Effector CD8-positive, alpha-beta T cell (primary cell): ENCODE results near the gene RACK1.
"Not testable (repeated sequence)": the region's sequence is repeated elsewhere in the genome, so short reads cannot be mapped to it uniquely, and the experiment has no call there.

Experiments used
- DNase-seq: peaks from one replicate; lab custom pipeline; 2025; lab: John Stamatoyannopoulos, UW
- total RNA-seq, 4 experiments: gene quantifications; one replicate each; lab custom pipeline; 2026; lab: John Stamatoyannopoulos, UW

Gene RACK1
- total RNA-seq: 1,047 to 1,835 (median 1,198) reads per million in 4 experiments

DNA sequence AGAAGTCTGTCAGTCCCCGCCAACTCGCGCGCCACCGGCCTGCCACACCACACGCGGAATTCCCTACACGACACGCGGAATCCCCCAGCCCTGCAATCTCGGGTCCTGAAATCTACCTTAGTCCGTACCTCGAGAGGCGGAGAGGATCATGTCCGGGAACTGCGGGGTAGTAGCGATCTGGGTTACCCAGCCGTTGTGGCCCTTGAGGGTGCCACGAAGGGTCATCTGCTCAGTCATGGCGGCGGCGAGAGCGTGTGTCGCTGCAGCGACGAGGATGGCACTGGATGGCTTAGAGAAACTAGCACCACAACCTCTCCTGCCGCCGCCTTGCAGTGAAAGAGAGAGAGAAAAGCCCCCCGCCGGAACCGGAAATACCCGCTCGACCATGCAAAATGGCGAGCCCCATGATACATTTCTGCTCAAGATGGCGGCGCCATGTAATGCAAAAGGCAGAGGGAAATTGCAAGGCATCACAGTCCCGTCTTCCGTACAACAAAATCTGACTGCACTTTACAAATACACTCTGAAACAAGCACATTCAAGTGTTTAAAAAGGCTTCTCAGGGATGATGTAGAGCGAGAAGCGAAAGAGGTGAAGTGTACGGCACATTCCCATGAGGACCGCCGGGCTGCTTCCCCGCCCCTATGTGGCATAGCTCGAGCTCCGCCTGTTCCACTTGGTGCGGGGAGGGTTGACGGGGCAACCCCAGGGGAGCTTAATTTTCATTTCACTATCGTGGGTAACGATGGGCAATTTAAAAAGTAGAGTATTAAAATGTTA, at the start of gene RACK1:
RACK1 (minus strand) TSS at position 343 of the 780 bp plus-strand sequence; CDS start at position 237, 106 bp downstream.
- DNase-seq: no peak

DNA sequence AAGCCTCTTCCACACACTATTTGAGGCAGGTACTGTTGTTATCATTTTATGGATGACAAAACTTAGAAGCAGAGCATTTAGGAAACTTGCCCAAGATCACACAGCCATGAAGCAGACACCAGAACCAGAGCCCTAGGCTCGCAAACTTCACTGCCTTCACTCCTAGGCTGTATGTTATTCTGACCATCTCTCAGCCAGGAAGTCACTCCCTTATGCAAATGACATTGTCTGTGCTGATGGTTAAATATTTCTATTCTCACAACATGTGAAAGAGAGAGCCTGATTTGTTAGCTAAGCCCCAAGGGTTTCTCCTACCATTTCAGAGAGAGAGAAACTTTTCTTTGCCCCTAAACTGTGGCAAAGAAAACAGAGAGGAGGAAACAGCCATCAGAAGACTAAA, 43.6 kb upstream of the RACK1 start:
- not testable (repeated sequence) for DNase-seq

DNA sequence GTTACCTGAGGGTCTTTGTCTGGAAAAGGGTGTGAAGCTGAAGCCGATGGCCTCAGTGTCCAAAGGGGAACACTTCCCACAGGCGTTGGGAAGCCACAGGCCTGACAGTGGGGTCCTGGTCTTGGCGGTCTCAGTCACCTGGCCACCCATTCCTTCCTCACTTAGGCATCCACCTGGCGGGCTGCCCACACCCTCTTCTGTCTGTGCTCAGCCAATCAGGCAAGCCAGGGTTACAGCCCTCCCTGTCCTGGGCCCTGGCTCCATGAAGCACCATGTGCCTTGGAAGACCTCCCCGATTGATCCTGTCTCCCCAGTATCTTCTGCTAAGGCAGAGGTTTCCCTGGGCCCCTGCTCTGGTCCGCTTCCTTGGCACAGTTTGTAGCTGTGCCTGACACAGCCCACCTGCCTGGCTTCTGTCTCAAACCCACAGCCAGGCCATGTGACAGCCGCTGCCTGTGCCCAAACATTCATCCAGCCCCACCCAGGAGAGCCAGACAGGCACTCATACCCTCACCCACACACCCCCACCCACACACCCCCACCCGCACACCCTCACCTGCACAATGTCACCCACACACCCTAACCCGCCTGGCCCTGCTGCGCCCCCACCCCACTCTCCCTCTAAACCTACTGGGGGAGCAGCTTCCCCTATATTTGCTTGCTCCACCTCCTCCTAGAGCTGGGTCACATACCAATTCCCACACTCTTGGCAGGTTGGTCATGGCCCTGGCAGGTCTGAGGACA, 42.4 kb upstream of the RACK1 start:
- not testable (repeated sequence) for DNase-seq

DNA sequence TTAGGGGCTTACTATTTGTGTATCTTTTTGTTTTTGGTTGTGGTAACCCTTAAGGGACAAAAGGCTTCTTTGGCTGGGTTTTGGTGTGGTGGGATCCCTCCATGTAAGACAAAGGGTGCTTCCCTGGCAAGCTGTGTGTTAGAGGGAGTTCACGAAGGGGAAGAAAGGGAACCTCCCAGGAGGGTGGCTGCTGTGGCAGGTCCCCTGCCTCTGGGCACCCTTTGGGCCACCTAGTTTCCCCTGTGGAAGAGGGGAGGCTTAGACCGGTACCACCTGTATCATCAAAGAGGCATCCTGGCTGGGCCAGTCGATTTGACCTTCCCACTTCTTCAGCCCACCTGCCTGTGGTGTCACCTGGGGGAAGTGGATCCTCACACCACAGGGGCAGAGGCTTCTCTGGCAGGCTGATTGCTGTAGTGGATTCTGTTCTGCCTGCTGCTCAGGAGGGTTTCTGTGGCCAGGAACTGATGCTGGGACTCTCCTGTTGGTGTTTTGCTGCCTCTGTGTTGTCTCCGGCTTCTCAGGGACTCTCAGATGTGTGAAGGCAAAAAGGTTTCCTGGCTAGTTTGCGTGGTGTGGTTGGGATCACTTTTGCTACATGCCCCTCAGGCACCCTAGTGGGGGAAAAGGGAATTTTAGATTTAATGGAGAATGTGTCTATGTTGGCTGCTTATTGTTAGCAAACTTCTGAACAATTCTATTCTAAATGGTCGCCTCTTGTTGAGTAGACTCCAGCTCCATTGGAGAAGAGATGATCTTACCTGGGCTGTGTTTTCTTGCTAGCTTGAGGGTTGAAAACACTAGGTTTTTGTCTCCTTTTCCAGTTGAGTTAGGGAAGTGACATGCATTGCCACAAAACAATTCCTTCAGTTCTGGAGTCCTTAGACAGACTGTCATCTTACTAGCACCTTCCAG, 40.4 kb upstream of the RACK1 start:
- not testable (repeated sequence) for DNase-seq

DNA sequence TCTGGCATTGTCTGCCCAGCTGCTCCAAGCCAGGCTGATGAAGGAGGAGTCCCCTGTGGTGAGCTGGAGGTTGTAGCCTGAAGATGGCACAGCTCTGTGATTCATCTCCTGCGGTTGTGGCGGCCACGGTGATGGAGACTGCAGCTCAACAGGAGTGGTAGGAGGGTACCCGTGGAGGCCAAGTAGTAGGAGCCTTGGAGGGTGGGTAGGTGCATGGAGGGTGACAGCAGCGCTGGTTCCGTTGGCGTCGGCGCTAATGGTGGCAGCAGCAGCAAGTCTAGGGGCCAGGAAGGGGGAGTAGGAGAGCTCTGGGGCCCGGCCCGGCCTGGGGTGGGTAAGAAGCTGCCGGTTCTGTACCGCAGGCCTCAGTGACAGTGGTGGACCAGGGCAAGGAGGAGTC, 39.6 kb upstream of the RACK1 start:
- no peak for DNase-seq

DNA sequence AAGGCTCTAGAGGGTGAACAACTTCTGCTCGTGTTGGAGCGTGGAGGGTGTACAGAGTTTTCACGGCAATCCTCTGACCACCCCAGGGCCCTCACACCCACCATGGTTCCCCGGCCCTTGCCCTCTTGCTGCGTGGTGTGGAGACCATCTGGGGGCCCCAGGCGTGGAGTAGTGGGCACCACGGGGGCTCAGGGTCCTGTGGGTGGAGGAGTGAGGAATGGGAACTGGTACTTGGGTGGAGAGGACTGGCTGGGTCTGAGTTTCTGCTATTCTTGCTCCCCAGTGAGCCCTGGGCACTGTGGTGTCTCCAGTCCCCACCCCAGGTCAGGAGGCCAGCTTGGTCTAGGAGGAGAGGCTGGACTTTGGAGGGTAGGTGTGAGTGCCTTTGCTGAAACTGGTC, 39.2 kb upstream of the RACK1 start:
- DNase-seq: no peak

DNA sequence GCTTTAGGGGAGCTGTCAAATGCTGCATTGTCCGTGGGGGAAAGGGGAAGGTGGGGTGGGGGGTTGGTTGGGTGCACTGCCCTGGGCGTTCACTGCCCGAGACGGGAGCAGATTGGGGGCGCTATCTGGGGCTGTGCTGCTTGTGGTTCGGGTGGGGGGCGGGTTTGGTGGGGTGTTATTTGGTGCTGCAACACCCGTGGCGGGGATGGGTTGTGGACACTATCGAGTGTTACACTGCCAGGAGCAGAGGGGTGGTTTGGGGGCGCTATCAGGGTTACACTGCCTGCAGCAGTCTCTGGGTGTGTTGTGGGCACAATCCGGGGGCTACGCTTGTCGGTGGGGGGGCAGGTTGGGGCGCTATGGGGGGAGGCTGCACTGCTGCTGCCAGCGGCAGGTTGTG, 38.7 kb upstream of the RACK1 start:
- DNase-seq: not testable (repeated sequence)

DNA sequence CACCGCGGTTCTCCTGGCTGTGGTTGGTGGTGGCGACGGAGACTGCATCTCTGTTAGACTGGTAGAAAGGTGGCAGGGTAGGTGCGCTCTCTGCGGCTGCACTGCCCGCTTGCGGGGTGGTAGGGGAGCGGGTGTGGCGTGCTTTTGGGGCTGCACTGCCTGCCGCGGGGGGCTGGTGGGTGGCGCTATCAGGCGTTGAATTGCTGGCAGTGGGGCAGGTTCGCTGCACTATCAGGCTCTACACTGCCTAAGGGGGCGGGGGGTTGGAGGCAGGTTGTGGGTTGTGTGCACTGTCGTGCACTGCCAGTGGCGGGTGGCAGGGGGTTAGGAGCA, 38.2 kb upstream of the RACK1 start:
- no peak for DNase-seq

DNA sequence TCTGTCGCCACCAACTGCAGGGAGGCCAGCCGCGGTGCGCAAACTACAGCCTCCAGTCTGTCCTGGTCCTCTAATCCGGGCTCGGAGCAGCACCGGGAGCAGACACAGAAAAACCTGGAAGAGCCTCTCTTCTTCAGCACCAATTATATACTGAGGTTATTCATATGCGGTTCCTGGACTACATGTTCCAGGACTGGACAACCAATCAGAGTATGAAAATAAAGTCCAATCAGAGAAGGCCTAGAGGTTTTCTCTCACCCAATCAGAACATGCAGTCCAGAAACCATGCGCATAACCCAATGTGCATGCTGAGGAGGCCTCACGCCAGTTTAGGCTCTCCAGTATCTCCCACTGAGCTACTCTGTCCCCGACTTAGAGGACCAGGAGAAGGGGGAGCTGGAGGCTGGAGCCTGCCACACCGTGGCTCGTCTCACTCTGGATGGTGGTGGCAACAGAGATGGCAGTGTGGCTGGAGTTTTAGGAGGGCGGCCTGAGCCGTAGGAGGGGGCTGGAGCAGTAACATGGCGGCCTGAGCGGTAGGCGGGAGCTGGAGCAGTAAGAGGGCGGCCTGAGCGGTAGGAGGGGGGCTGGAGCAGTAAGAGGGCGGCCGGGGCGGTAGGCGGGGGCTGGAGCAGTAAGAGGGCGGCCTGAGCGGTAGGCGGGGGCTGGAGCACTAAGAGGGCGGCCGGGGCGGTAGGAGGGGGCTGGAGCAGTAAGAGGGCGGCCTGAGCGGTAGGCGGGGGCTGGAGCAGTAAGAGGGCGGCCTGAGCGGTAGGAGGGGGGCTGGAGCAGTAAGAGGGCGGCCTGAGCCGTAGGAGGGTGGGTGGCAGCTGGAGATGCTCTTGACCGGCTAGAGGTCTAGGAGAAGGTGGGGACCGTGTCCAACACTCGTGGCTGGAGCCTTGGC, 37.6 kb upstream of the RACK1 start:
- DNase-seq: no peak

DNA sequence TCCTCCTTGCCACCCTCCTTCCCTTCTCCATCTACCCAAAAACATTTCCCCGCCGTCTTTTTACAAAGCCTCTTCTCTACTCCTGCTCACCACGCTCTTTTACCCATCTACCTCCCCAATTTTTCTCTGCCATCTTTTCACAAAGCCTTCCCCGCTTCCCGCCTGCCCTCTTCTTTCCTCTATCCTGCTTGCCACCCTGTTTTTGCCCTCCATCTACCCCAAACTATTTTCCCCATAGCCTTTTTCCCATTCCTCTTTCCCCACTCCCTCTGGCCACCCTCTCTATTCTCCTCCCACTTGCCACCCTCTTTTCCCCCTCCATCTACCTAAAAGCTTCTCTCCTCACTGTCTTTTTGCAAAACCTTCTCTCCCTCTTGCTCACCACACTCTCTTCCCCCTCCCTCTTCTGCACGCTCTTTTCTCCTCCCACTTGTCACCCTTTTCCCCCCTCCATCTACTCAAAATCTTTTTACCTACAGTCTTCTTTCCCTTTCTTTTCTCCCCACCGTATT, 36.6 kb upstream of the RACK1 start:
- no peak for DNase-seq

DNA sequence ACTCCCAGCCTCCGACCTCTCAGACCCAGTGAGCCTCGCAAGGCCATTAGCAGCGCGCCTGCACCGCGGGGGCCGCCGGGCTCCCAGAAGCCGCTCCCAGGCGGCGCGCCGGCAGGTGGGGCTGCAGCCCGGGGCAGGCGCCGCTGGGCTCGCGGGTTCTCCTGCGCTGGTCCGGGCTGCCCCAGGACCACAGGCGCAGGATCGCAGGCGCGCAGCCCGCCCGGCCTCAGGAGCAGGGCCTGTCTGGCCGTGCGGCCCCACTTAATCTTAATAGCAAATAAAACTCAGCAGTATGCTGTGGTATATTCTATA, 29.7 kb upstream of the RACK1 start:
- not testable (repeated sequence) for DNase-seq

DNA sequence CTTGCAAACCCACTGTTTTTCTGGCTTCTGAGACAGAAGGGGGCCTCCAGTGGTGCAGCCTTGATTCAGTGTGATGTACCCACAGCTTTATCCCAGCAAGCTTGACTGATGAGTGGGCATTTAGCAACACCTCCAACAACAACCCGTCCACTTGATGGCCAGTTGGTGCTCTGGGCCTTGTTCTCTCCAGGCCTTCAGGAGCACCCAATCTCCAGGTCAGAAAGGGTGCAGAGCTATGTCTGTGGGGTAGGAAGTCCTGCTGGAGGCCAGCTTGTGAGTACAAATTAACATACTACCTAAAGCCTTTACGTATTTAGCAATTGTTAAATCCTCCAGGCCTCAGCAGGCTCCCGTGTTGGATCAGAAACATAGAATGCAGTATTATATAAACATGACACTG, 27.4 kb upstream of the RACK1 start:
- DNase-seq: no peak

DNA sequence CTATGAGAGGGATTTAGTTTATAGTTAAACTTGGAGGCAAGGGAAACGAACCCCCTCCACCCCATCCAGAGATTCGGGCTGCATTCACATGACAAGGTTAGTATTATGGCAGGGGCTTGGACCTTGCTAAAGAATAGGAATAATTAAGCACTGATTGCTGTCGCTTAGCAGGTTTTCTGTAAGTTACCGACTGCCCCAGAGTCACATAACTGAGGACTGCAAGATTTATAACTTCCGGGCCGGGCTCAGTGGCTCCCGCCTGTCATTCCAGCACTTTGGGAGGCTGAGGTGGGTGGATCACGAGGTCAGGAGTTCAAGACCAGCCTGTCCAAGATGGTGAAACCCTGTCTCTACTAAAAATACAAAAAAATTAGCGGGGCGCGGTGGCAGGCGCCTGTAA, 24.2 kb upstream of the RACK1 start:
- DNase-seq: not testable (repeated sequence)

DNA sequence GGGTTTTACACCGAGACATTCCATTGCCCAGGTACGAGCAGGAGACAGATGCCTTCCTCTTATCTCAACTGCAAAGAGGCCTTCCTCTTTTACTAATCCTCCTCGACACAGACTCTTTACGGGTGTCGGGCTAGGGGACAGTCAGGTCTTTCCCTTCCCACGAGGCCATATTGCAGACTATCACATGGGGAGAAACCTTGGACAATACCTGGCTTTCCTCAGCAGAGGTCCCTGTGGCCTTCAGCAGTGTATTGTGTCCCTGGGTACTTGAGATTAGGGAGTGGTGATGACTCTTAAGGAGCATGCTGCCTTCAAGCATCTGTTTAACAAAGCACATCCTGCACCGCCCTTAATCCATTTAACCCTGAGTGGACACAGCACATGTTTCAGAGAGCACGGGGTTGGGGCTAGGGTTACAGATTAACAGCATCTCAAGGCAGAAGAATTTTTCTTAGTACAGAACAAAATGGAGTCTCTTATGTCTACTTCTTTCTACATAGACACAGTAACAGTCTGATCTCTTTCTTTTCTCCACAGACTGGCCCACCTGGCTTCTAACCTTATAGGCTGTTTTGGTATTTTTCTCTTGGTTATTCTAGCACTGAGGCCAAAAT, 23.7 kb upstream of the RACK1 start:
- DNase-seq: not testable (repeated sequence)

DNA sequence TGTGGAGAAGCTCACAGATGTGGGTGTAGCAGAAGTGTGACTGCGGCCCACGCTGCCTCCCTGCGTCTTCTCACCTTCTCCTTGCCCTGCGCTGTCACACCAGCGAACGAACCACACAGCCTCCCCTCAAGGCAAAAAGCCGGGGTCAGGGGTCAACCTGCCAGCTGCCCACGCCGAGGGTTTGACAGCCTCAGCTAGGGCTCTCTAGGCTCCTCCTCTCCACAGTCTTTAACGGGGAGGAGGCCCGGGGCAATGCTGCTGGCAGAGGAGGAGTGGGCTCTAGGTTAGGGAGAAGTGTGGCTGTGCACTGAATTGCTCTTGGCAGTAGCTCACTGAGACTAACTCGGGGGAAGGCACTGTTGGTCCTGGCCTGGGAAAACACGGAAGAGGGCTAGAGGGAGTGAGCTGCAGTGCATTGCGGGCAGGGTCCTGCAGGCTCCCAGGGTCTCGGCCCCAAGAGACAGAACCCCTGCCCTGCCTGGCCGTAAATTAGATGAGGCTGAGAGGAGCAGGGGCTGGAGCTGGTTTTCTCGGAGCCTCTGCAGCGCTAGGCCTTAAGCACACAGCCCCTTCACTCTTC, 21.5 kb upstream of the RACK1 start:
- DNase-seq: no peak

DNA sequence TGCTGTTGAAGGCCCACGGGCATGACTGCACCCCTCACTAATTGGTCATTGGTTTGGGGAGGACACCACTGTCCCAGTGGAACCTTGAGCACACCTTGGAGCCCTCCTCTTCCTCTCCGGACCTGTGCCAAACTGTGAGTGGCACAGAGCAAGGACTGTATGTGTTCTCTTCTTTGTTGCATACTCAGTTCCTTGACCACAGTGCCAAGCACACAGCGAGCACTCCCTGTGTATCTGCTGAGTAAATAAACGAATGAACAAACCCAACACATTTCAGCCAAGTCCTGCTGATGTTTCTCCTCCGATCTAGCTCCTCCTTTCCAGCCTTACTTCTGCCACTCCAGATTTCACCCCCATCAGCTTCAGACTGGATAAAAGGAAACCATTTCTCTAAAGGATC, 19.9 kb upstream of the RACK1 start:
- no peak for DNase-seq

DNA sequence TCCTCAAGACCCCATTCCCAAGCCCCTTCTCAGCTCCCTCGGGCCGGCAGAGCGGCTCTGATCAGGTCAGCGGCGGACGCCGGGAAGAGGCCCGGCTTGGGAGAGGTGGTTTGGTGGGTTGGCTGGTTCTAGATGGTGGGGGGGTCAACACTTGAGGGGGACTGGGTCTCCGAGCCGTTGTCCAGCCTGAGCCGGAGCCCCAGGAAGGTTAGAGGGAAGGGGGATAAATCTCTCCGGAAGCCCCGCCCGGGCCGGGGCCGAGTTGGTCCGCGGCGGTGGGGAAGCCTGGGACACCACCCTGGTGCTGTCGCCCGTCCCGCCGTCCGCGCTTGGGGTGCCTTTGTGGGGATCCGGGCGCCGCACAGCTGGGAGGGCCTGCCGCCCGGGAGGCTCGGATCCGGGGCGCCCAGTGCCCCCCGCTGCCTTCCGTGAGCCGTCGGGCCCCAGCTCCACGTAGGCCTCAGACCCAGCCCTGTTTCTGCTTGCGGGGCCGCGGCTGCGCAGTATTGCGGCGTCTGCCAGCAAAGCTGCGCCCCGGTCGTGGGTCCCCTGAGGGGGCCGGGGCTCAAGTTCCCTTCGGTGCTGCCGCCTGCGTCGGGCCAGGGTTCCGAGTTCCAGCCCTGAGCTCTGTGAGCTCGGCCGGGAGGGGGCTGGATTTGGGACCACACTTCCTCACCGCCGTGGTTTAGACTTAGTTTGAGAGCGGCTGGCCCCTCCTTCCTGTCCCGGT, 17.8 kb upstream of the RACK1 start:
- DNase-seq: no peak

DNA sequence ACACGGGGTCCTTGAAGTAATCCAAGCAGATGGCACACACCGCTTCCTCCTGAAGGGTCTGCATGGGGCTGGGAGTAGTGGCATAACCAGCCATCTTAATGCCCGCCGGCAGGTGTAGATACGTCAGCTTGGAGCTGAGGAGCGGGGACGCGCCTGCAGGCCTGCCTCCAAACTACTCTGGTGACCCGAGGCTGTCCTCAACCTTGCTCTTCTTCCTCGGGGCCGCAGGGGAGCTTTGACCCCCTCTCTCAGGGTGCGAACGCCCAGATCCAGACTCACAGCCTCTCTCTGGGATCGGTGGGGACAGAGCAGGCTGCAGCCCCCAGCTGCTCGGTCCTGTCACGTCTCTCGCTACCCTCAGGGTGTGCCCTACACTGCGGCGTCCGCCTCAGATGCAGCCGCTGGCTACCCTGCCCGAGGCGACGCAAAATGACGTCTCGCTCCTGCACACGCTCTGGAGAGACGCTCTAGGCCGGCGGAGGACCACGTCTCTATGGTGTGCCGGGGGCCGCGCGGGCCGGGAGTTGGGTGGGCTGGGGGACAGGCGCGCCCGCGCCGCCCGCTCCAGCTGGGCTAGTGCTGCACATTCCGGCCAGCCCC, 17.1 kb upstream of the RACK1 start, which contains the start of gene TRIM52:
TRIM52 (minus strand) TSS at position 424 of the 600 bp plus-strand sequence; CDS start at position 94, 330 bp downstream.
- no peak for DNase-seq
